Kidney (tissue), 14 donors: ENCODE data around the gene PRR14L. TPM values are rescaled to one million over a fixed set of nuclear protein-coding genes. Genes with fewer than 3 reads are reported as not detected.
"Not testable (repeated sequence)": the region's sequence is repeated elsewhere in the genome, so short reads cannot be mapped to it uniquely, and the experiment has no call there.

Experiments
- DNase-seq, 5 donors: peaks; one replicate each; pipeline ENCODE4 v3.0.0-alpha.2; 2013 to 2020
- FAIRE-seq: peaks from 2 replicates; lab custom pipeline; 2012; peaks lifted over from hg19 to GRCh38; lab: Jason Lieb, UNC
- H3K27ac ChIP-seq, 2 donors: one replicate each; pipeline ENCODE4 v1.7.0; 2013; ENCODE audit warnings: low read depth in 2 of 2, low read length in 2 of 2, inconsistent platforms in 1 of 2
- H3K27me3 ChIP-seq: one replicate; pipeline ENCODE4 v1.7.1; 2013; ENCODE audit warnings: low read length, inconsistent platforms; ENCODE audit not compliant: control insufficient read depth, insufficient read depth
- H3K36me3 ChIP-seq, 3 donors: one replicate each; pipeline versions ENCODE4 v1.7.0 to v1.7.1; 2013; ENCODE audit warnings: low read length in 3 of 3, control low read depth in 1 of 3, inconsistent platforms in 1 of 3; ENCODE audit not compliant: insufficient read depth in 3 of 3, control insufficient read depth in 2 of 3
- H3K4me1 ChIP-seq, 3 donors: one replicate each; pipeline versions ENCODE4 v1.7.0 to v1.7.1; 2013; ENCODE audit warnings: low read length in 3 of 3, inconsistent platforms in 1 of 3, low read depth in 1 of 3; ENCODE audit not compliant: control insufficient read depth in 2 of 3, insufficient read depth in 2 of 3
- H3K4me3 ChIP-seq, 3 donors: one replicate each; pipeline versions ENCODE4 v1.7.0 to v1.8.1; 2013; ENCODE audit warnings: low read length in 3 of 3, control low read depth in 1 of 3, inconsistent platforms in 1 of 3
- H3K9ac ChIP-seq, 3 donors: one replicate each; pipeline versions ENCODE4 v1.7.0 to v1.7.1; 2013; ENCODE audit warnings: low read length in 3 of 3, control low read depth in 1 of 3, inconsistent platforms in 1 of 3
- H3K9me3 ChIP-seq, 3 donors: one replicate each; pipeline versions ENCODE4 v1.7.0 to v1.7.1; 2013; ENCODE audit warnings: low read length in 3 of 3, control low read depth in 1 of 3, inconsistent platforms in 1 of 3; ENCODE audit not compliant: control insufficient read depth in 2 of 3, insufficient read depth in 1 of 3
- intact Hi-C: fragments of 100-400 bp; cut with DNase I; formaldehyde crosslinking; loops from one replicate; pipeline ENCODE4 v1.11.1; 2022
- polyA plus RNA-seq: library from polyadenylated mRNA; stranded (reverse); fragments of 350-450 nt; fragmentation: Illumina TruSeq; extraction: RNeasy Lipid Tissue Mini Kit (QIAGEN cat#74804); gene quantifications from one replicate; pipeline ENCODE4 v1.2.3, GENCODE V29; 2014; ENCODE audit warnings: low read depth, low replicate concordance; ENCODE audit not compliant: insufficient read depth
- total RNA-seq: library from RNA; stranded (reverse); fragmentation: NEBNext Ultra II Directional; extraction: Animal tissue kit (Norgen Biotek cat#: 25700); gene quantifications from one replicate; pipeline ENCODE4 v1.2.1, GENCODE V29; 2021
- TF ChIP-seq, protein P1 (sequence below): IDR thresholded peaks from 3 replicates; pipeline ENCODE4 v1.5.1; 2012; ENCODE audit warnings: mild to moderate bottlenecking, moderate library complexity, borderline replicate concordance; ENCODE audit not compliant: insufficient read depth; ENCODE audit errors: extremely low read depth
- donor health status: control.
- donor health status: control.
- donor health status: control.
- donor health status: control.
- donor health status: control.
- donor health status: DM: yes; HTN: yes; CAD: no.
- donor health status: Normal renal cell carcinoma (clear cell type).

The PRR14L gene
- total and polyA plus RNA-seq, 2 donors from 2014 or later, result 5.1 to 45.3 TPM

DNA sequence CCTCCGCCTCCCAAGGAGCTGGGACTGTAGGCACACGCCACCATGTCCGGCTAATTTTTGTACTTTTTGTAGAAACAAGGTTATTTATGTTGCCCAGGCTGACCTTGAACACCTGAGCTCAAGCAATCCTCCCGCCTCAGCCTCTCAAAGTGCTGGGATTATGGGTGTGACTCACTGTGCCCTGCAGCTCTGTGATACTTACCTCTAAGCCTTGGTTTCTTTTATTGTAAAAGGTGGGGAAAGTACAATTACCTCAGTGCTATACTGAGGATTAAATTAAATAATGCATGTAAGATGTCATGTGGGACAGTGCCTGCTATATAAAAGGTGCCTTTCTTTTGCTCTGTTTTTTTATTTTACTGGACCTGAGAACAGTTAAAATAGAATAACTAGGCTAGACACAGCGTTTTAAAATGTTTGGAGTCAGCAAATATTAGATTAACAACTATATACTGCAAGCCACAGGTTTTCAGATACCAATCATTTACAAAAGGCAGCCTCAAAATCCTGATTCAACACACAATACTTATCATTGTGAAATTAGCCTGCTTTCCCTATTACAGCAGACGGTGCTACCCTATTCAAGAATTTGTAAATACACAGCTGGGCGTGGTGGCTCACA lies 30.0 kb downstream of the PRR14L start:
- Histone ChIP-seq H3K27ac (no peak overlapping the region), H3K27me3 (no peaks in the 10 kb centered on the region), H3K9me3 (no peaks in the 10 kb centered on the region), H3K36me3 (peaks cover 2 to 44% (median 25%) of the 10 kb centered on the region in 3 donors), H3K9ac (no peak overlapping the region), H3K4me3 (no peak overlapping the region), H3K4me1 (no peaks in the 10 kb centered on the region)
- TF ChIP-seq, protein P1, sequence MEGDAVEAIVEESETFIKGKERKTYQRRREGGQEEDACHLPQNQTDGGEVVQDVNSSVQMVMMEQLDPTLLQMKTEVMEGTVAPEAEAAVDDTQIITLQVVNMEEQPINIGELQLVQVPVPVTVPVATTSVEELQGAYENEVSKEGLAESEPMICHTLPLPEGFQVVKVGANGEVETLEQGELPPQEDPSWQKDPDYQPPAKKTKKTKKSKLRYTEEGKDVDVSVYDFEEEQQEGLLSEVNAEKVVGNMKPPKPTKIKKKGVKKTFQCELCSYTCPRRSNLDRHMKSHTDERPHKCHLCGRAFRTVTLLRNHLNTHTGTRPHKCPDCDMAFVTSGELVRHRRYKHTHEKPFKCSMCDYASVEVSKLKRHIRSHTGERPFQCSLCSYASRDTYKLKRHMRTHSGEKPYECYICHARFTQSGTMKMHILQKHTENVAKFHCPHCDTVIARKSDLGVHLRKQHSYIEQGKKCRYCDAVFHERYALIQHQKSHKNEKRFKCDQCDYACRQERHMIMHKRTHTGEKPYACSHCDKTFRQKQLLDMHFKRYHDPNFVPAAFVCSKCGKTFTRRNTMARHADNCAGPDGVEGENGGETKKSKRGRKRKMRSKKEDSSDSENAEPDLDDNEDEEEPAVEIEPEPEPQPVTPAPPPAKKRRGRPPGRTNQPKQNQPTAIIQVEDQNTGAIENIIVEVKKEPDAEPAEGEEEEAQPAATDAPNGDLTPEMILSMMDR, result no peak
- no peak for DNase-seq
- intact Hi-C loops, result no loop called here
- no peak for FAIRE-seq

DNA sequence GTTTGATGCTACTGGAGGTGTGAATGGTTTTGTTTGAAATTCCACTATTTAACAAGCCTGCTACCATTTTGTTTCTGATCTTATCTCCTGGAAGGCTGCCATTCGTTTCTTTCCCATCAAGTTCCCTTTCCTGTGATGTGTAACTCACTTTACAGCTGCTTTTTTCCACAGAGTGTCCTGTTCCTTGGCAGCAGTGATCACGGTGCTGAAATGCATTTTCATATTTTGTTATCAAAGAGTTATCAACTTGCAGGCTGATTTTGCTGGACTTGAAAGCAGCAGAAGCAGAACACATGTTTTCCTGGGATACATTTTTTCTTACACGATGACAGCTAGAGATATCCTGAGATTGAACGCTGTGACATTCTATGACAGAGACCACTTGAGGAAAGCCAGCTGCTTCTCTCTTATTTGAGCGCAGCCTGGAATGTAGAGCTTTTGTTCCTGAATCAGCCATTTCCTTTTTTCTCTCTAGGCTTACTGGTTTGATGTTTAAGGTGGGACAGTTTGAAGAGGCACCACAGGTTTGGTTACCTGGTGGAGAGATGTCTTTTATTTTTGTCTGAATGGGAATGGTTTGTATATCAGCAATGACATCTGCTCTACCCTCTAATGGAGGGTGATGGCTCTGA lies 34.7 kb downstream of the PRR14L start:
- Histone ChIP-seq H3K27ac (no peak overlapping the region), H3K36me3 (peaks cover 9 to 58% (median 38%) of the 10 kb centered on the region in 3 donors), H3K9me3 (no peaks in the 10 kb centered on the region), H3K4me1 (no peaks in the 10 kb centered on the region), H3K27me3 (no peaks in the 10 kb centered on the region), H3K9ac (no peak overlapping the region), H3K4me3 (no peak overlapping the region)
- TF ChIP-seq, protein P1, result no peak
- FAIRE-seq (no peak), DNase-seq (no peak)
- intact Hi-C loops, result no loop called here

DNA sequence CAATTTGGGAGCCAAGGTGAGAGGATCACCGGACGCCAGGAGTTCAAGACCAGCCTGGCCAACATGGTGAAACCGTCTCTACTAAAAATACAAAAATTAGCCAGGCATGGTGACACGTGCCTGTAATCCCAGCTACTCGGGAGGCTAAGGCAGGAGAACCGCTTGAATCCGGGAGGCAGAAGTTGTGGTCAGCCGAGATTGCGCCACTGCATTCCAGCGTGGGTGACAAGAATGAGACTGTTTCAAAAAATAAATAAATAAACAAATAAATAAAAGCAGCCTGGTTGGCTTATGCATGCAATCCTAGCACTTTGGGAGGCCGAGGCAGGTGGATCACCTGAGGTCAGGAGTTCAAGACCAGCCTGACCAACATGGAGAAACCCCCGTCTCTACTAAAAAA lies 38.7 kb downstream of the PRR14L start:
- H3K9me3 ChIP-seq, FAIRE-seq, H3K4me3 ChIP-seq, H3K9ac ChIP-seq, H3K27ac ChIP-seq, DNase-seq, intact Hi-C loops, H3K4me1 ChIP-seq, H3K27me3 ChIP-seq: not testable (repeated sequence)
- H3K36me3 ChIP-seq, result peaks cover 7 to 45% (median 33%) of the 10 kb centered on the region in 3 donors

DNA sequence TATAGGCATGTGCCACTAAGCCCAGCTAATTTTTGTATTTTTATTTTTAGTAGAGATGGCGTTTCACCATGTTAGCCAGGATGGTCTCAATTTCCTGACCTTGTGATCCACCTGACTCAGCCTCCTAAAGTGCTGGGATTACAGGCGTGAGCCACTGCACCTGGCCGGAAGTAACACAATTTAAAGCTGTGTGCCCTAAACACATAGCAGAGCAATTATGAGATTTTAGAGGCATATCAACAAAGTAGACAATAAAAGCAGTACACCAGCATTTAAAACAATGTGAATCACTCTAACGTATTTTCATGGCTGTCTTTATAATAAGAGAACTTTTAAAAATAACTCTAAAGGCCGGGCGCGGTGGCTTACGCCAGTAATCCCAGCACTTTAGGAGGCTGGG lies 42.4 kb downstream of the PRR14L start:
- no peaks in the 10 kb centered on the region for H3K9me3 ChIP-seq
- FAIRE-seq, result no peak
- no peaks in the 10 kb centered on the region for H3K27me3 ChIP-seq
- H3K9ac ChIP-seq, result no peak overlapping the region
- peaks cover 4 to 30% (median 14%) of the 10 kb centered on the region in 3 donors for H3K36me3 ChIP-seq
- H3K27ac ChIP-seq, result no peak overlapping the region
- H3K4me1 ChIP-seq, result no peaks in the 10 kb centered on the region
- TF ChIP-seq, protein P1, result no peak
- H3K4me3 ChIP-seq, result no peak overlapping the region
- no peak for DNase-seq
- intact Hi-C loops, result no loop called here
